CD8-positive, alpha-beta memory T cell (primary cell): ENCODE data around the gene RNPS1. TPM values are rescaled to one million over a fixed set of nuclear protein-coding genes. Genes with fewer than 3 reads are reported as not detected.

Experiments used
- CTCF ChIA-PET: fragments of 350-600 bp; sonication (Branson Sonifier 250); formaldehyde crosslinking; loops from one replicate; lab custom pipeline; 2021; ENCODE audit warnings: antibody characterized with exemption; lab: Charles Lee
- POLR2A ChIA-PET: fragments of 350-600 bp; sonication (Branson Sonifier 250); formaldehyde crosslinking; loops from one replicate; lab custom pipeline; 2021; ENCODE audit warnings: antibody characterized with exemption; lab: Charles Lee
- DNase-seq, 5 donors: peaks; one replicate each; pipeline versions ENCODE4 v3.0.0 to v3.0.0-alpha.2; 2020 to 2022; ENCODE audit warnings: mixed read lengths in 1 of 5
- H3K27ac ChIP-seq: one replicate; pipeline ENCODE4 v1.7.0; 2013; ENCODE audit warnings: low read depth, mild to moderate bottlenecking, low read length, moderate library complexity
- H3K27me3 ChIP-seq: 2 replicates; pipeline ENCODE4 v1.7.0; 2013; ENCODE audit warnings: low read length, mild to moderate bottlenecking; ENCODE audit not compliant: insufficient read depth, poor library complexity, severe bottlenecking
- H3K36me3 ChIP-seq: 2 replicates; pipeline ENCODE4 v1.7.0; 2013; ENCODE audit warnings: mild to moderate bottlenecking, low read length, moderate library complexity; ENCODE audit not compliant: insufficient read depth
- H3K4me1 ChIP-seq: 2 replicates; pipeline ENCODE4 v1.7.0; 2013; ENCODE audit warnings: mild to moderate bottlenecking, low read length, moderate library complexity; ENCODE audit not compliant: insufficient read depth
- H3K4me3 ChIP-seq: 2 replicates; pipeline ENCODE4 v1.7.0; 2013; ENCODE audit warnings: mild to moderate bottlenecking, low read length
- H3K9me3 ChIP-seq: 2 replicates; pipeline ENCODE4 v1.7.0; 2013; ENCODE audit warnings: mild to moderate bottlenecking, low read length
- H3K27ac Mint-ChIP-seq, 8 donors: one replicate each; pipeline ENCODE4 v1.8.0; 2020 to 2021; ENCODE audit warnings: mixed read lengths in 8 of 8, mild to moderate bottlenecking in 6 of 8, inconsistent platforms in 3 of 8, moderate library complexity in 3 of 8
- H3K27me3 Mint-ChIP-seq, 2 donors: one replicate each; pipeline ENCODE4 v1.8.0; 2020 to 2021; ENCODE audit warnings: mixed read lengths in 2 of 2, mild to moderate bottlenecking in 1 of 2, moderate library complexity in 1 of 2
- H3K36me3 Mint-ChIP-seq, 3 donors: one replicate each; pipeline ENCODE4 v1.8.0; 2020 to 2021; ENCODE audit warnings: mixed read lengths in 3 of 3, inconsistent platforms in 1 of 3, mild to moderate bottlenecking in 1 of 3
- H3K4me1 Mint-ChIP-seq, 3 donors: one replicate each; pipeline ENCODE4 v1.8.0; 2020 to 2021; ENCODE audit warnings: mixed read lengths in 3 of 3, inconsistent platforms in 1 of 3, mild to moderate bottlenecking in 1 of 3
- H3K4me3 Mint-ChIP-seq, 7 donors: one replicate each; pipeline ENCODE4 v1.8.0; 2020 to 2021; ENCODE audit warnings: mixed read lengths in 7 of 7, mild to moderate bottlenecking in 6 of 7, moderate library complexity in 4 of 7, inconsistent platforms in 2 of 7
- H3K9me3 Mint-ChIP-seq, 5 donors: one replicate each; pipeline ENCODE4 v1.8.0; 2020 to 2022; ENCODE audit warnings: mixed read lengths in 5 of 5, mild to moderate bottlenecking in 3 of 5, moderate library complexity in 2 of 5, inconsistent platforms in 1 of 5
- polyA plus RNA-seq: library from polyadenylated mRNA; unstranded; fragments of 300-500 nt; fragmentation: Illumina TruSeq; gene quantifications from one replicate; pipeline ENCODE4 v1.2.3, GENCODE V29; 2021
- total RNA-seq, 2 experiments: library from RNA; stranded (reverse); gene quantifications; one replicate each; pipeline ENCODE4 v1.2.3, GENCODE V29; 2021

The RNPS1 gene
- total and polyA plus RNA-seq, 3 experiments from 2014 or later = 312 to 382 (median 367) TPM

DNA sequence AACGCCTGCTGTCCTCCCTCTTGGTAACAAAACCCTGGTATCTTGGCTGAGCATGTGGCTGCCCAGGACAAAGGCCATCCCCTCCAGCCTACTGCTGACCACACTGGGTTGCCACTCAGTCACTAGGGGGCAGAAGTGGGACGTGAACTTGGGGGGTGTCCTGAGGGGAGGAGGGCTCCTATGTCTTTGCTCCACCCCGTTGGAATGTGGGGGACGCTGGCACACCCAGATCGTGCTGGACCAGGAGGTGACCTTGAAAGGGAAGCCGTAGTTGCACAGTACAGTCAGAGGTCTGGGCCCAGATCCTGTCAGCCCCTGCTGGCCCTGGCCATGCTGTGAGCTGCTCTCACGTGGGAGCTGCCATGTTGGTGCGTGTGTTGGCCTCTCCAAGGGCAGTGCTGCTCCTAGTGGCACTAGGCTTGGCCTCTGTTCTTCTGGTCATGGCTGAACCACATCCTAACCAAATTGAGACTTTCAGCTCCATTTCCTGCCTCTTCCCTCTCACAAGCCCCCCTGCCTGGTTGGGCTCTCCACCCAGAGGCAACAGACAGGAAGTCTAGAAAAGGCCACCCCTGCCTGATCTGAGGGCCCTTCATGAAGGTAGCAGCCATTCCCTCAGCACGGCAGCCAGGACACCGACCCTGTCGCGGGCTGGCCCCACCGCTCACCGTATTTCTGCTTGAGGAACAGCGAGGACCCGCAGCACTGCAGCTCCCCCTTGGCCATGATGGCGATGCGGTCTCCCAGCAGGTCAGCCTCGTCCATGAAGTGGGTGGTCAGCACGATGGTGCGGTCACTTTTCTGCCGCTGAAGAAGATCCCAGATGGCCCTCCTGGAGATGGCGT is 29.0 kb upstream of the RNPS1 start:
- ChIA-PET CTCF (no interaction called here), POLR2A (no interaction called here)
- Histone ChIP-seq H3K27me3 (no peaks in the 10 kb centered on the region), H3K27ac (no peak overlapping the region), H3K9me3 (no peaks in the 10 kb centered on the region), H3K4me3 (no peak overlapping the region), H3K36me3 (no peaks in the 10 kb centered on the region), H3K4me1 (no peaks in the 10 kb centered on the region)
- H3K27ac Mint-ChIP-seq = peak overlapping the region in 1 of 8 donors; percentile 63
- H3K4me1 Mint-ChIP-seq = no peaks in the 10 kb centered on the region
- peaks cover 0 to 17% (median 0%) of the 10 kb centered on the region in 3 donors for H3K36me3 Mint-ChIP-seq
- peaks cover 0 to 1% of the 10 kb centered on the region in 2 donors for H3K27me3 Mint-ChIP-seq
- no peaks in the 10 kb centered on the region for H3K9me3 Mint-ChIP-seq
- DNase-seq = no peak
- H3K4me3 Mint-ChIP-seq = no peak overlapping the region

DNA sequence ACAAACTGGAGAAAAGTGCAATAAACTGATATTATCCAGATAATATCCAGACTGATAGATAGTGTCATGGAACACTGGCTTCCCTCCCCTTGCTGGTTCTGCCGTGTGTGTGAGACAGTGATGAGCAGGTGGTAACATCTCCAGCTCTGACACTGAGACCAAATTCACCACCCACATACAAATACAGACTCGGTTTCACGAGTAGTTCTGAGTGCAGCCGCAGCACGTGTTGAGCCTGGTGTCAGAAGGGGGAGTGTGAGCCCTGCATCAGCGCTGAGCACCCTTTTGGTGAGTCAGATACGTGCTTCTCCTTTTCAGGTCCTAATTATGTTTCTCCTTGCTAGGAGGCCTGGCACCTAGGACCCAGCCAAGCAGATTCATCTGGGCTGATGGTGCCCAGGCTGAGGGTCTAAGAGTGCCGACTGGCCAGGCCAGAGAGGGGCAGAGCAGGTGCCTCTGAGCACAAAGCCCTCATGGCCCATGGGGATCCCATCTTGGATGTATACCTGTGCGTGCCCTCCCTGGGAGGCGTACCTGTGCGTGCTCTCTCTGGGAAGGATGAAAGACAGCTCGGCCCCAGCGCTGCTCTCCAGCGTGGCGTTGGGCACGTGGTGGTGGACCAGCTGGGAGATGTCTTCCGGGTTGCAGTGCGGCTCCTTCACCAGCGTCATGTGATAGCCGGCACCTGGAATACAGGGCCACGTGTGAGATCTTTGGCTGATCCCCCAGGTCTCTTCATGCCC is 27.3 kb upstream of the RNPS1 start:
- H3K4me1 ChIP-seq = no peaks in the 10 kb centered on the region
- H3K36me3 ChIP-seq = no peaks in the 10 kb centered on the region
- ChIA-PET POLR2A (no interaction called here), CTCF (no interaction called here)
- Mint-ChIP-seq H3K4me1 (no peaks in the 10 kb centered on the region), H3K27me3 (peaks cover 0 to 1% of the 10 kb centered on the region in 2 donors), H3K36me3 (peaks cover 0 to 25% (median 0%) of the 10 kb centered on the region in 3 donors), H3K27ac (no peak overlapping the region), H3K4me3 (no peak overlapping the region), H3K9me3 (no peaks in the 10 kb centered on the region)
- H3K27me3 ChIP-seq = no peaks in the 10 kb centered on the region
- H3K4me3 ChIP-seq = no peak overlapping the region
- H3K9me3 ChIP-seq = no peaks in the 10 kb centered on the region
- DNase-seq = no peak
- H3K27ac ChIP-seq = no peak overlapping the region

DNA sequence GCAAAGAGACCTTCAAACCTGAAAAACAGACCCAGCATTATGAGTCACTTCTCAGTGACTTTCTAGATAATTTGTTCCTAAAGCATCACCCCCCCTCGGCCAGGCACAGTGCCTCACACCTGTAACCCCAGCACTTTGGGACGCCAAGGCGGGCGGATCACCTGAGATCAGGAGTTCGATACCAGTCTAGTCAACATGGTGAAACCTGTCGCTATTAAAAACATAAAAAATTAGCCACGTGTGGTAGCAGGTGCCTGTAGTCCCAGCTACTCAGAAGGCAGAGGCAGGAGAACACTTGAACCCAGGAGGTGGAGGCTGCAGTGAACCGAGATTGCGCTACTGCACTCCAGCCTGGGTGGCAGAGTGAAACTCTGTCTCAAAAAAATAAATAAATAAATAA is 24.3 kb upstream of the RNPS1 start:
- Mint-ChIP-seq H3K27ac (no peak overlapping the region), H3K9me3 (no peaks in the 10 kb centered on the region), H3K4me3 (no peak overlapping the region), H3K27me3 (peaks cover 0 to 1% of the 10 kb centered on the region in 2 donors), H3K36me3 (peaks cover 0 to 29% (median 0%) of the 10 kb centered on the region in 3 donors), H3K4me1 (no peaks in the 10 kb centered on the region)
- DNase-seq = no peak
- ChIA-PET POLR2A (no interaction called here), CTCF (no interaction called here)
- no peak overlapping the region for H3K4me3 ChIP-seq
- no peaks in the 10 kb centered on the region for H3K9me3 ChIP-seq
- H3K4me1 ChIP-seq = no peaks in the 10 kb centered on the region
- H3K36me3 ChIP-seq = no peaks in the 10 kb centered on the region
- H3K27me3 ChIP-seq = no peaks in the 10 kb centered on the region
- H3K27ac ChIP-seq = no peak overlapping the region

DNA sequence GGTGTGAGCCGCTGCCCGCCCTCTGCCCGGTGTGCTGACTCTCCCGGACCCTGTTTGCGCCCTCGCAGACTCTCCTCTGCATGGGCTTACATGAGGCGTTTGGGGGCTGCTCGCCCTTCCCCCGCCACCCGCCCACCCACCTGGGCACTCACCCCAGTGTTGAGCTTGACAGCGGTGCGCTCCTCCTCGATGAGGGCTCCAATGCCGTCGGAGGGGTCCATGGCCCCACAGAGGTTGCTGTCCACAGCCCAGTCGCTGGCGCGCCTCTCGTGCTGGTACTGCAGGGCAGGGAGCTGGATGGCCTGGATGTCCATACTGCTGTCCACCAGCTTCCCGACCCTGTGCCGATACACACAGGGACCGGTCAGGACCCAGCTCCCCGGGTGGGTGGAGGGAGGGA is 21.4 kb upstream of the RNPS1 start:
- H3K4me3 ChIP-seq = no peak overlapping the region
- no peaks in the 10 kb centered on the region for H3K27me3 ChIP-seq
- H3K36me3 Mint-ChIP-seq = peaks cover 0 to 20% (median 0%) of the 10 kb centered on the region in 3 donors
- H3K4me1 Mint-ChIP-seq = no peaks in the 10 kb centered on the region
- H3K27ac Mint-ChIP-seq = no peak overlapping the region
- CTCF ChIA-PET = no interaction called here
- POLR2A ChIA-PET = no interaction called here
- H3K27me3 Mint-ChIP-seq = peaks cover 0 to 1% of the 10 kb centered on the region in 2 donors
- no peaks in the 10 kb centered on the region for H3K36me3 ChIP-seq
- no peak overlapping the region for H3K4me3 Mint-ChIP-seq
- no peaks in the 10 kb centered on the region for H3K9me3 Mint-ChIP-seq
- H3K9me3 ChIP-seq = no peaks in the 10 kb centered on the region
- H3K4me1 ChIP-seq = no peaks in the 10 kb centered on the region
- DNase-seq = no peak
- no peak overlapping the region for H3K27ac ChIP-seq

DNA sequence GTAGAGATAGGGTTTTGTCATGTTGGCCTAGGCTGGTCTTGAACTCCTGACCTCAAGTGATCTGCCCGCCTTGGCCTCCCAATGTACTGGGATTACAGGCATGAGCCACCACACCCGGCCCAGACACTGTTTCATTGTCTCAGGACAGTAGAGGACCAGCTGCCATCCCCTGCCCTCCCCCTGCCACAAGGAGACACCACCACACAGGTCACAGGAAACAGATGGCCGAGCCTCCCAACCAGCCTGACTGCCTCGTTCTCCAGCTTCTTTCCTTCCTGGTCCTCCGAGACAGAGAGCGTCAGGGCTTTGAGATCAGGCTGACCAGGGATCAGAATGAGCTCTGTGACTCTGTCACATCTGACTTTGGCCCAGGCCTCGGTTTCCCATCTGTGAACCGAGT is 20.8 kb upstream of the RNPS1 start:
- peaks cover under 1 to 22% (median 1%) of the 10 kb centered on the region in 3 donors for H3K36me3 Mint-ChIP-seq
- Histone ChIP-seq H3K27ac (no peak overlapping the region), H3K9me3 (no peaks in the 10 kb centered on the region), H3K4me1 (no peaks in the 10 kb centered on the region), H3K36me3 (no peaks in the 10 kb centered on the region), H3K4me3 (no peak overlapping the region), H3K27me3 (no peaks in the 10 kb centered on the region)
- ChIA-PET POLR2A (no interaction called here), CTCF (no interaction called here)
- H3K4me3 Mint-ChIP-seq = no peak overlapping the region
- H3K4me1 Mint-ChIP-seq = no peaks in the 10 kb centered on the region
- DNase-seq = no peak
- H3K27me3 Mint-ChIP-seq = no peaks in the 10 kb centered on the region
- H3K27ac Mint-ChIP-seq = peak overlapping the region in 1 of 8 donors; percentile 24
- no peaks in the 10 kb centered on the region for H3K9me3 Mint-ChIP-seq

DNA sequence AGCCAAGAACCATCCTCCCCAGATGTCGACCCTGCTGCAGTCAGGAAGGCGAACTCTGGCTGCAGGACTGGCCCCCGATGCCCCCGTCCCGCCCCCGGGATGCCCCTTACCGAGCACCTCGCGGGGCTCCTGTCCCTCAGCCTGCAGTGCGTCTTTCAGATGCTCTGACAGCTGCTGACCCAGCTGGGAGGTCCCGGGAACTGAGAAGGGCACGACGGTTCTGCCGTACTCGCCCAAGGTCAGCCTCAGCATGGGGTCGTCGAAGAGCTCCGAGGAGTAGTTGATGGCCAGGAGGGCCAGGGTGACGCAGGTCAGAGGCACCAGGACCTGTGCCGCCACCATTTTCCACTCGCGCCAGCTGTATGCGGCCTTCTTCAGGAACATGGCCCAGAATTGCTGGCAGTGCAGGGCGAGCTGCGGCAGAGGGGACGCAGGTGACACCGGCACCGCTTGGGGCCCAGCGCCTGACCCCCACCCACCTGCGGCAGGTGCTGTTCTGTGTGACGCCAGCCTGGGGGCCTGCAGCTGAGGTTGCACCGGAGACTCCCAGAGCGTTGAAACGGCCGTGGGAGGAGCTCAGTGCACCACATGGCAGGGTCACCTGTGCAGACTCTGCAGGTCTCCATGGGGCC is 20.1 kb upstream of the RNPS1 start:
- peaks cover 0 to 2% of the 10 kb centered on the region in 2 donors for H3K27me3 Mint-ChIP-seq
- ChIA-PET POLR2A (no interaction called here), CTCF (no interaction called here)
- no peaks in the 10 kb centered on the region for H3K4me1 Mint-ChIP-seq
- no peak overlapping the region for H3K4me3 ChIP-seq
- no peak overlapping the region for H3K4me3 Mint-ChIP-seq
- H3K36me3 ChIP-seq = no peaks in the 10 kb centered on the region
- H3K4me1 ChIP-seq = no peaks in the 10 kb centered on the region
- H3K9me3 Mint-ChIP-seq = no peaks in the 10 kb centered on the region
- H3K27ac ChIP-seq = no peak overlapping the region
- peaks cover 3 to 22% (median 4%) of the 10 kb centered on the region in 3 donors for H3K36me3 Mint-ChIP-seq
- DNase-seq = no peak
- no peaks in the 10 kb centered on the region for H3K27me3 ChIP-seq
- no peak overlapping the region for H3K27ac Mint-ChIP-seq
- no peaks in the 10 kb centered on the region for H3K9me3 ChIP-seq

GRCh38 chr16:2286550-2286949 is 18.6 kb upstream of the RNPS1 start:
- Mint-ChIP-seq H3K36me3 (peaks cover 3 to 16% (median 4%) of the 10 kb centered on the region in 3 donors), H3K4me1 (no peaks in the 10 kb centered on the region), H3K4me3 (no peak overlapping the region), H3K27me3 (peaks cover 0 to 2% of the 10 kb centered on the region in 2 donors), H3K27ac (no peak overlapping the region), H3K9me3 (no peaks in the 10 kb centered on the region)
- H3K36me3 ChIP-seq = no peaks in the 10 kb centered on the region
- ChIA-PET POLR2A (no interaction called here), CTCF (no interaction called here)
- H3K4me1 ChIP-seq = no peaks in the 10 kb centered on the region
- DNase-seq = no peak
- no peak overlapping the region for H3K27ac ChIP-seq
- no peaks in the 10 kb centered on the region for H3K27me3 ChIP-seq
- no peaks in the 10 kb centered on the region for H3K9me3 ChIP-seq
- H3K4me3 ChIP-seq = no peak overlapping the region

DNA sequence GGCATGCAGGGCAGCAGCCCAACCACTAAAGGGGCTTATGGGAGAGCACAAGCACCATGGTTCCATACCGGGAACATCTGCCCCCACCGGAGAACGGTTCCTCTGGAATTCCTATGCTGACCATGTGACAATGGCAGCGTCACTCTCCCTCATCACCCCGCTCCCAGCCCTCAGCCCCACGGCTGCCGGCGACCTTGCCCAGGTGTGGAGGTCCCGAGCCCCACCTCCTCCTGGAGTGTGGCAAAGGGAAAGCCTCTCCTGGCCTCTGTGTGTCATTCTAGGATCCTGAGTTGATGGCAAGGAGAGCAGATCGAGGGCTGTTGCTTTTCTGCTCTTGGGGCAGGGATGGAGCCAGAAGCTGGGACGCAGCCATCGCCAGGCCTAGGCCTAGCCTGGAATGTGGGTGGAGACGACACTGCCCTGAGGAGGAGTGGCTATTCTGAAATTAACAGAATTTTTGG is 17.8 kb upstream of the RNPS1 start:
- Histone ChIP-seq H3K4me1 (no peaks in the 10 kb centered on the region), H3K4me3 (no peak overlapping the region), H3K27ac (no peak overlapping the region), H3K27me3 (no peaks in the 10 kb centered on the region), H3K9me3 (no peaks in the 10 kb centered on the region), H3K36me3 (no peaks in the 10 kb centered on the region)
- no peaks in the 10 kb centered on the region for H3K4me1 Mint-ChIP-seq
- no peaks in the 10 kb centered on the region for H3K9me3 Mint-ChIP-seq
- H3K27ac Mint-ChIP-seq = no peak overlapping the region
- peaks cover 0 to 2% of the 10 kb centered on the region in 2 donors for H3K27me3 Mint-ChIP-seq
- ChIA-PET CTCF (no interaction called here), POLR2A (no interaction called here)
- peaks cover 3 to 12% (median 4%) of the 10 kb centered on the region in 3 donors for H3K36me3 Mint-ChIP-seq
- DNase-seq = no peak
- no peak overlapping the region for H3K4me3 Mint-ChIP-seq
